ENCODE results near the gene OR8H2.
"Not testable (repeated sequence)": the region's sequence is repeated elsewhere in the genome, so short reads cannot be mapped to it uniquely, and the experiment has no call there.

OR8H2 gene

DNA sequence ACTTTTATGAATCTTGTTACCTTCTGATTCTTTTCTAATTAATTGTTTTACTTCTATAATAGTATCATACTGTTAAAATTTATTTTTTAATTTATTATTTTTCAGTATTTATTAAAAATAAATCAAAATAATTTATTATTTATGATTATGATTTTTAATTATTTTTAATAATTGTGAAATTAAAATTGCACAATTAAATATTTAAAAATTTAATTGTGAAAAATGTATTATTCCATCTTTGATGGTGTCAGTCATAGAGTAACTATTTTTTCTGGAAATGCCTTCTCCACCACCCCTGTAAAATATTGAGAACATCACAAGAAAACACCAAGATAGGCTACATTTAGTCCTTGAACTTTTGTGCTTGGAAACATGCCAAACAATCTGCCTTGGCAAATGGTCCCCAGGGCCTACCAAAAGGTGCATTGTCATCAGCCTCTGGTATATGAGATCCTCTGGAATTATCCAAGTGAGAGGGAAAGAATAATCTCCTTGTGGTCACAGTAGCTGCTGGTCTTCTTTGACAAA is at the start of gene OR8H2:
OR8H2 (plus strand) TSS at position 478 of the 528 bp plus-strand sequence. CDS start 1,356 bp downstream, outside the sequence.
- Histone ChIP-seq H3K4me3 (ENCODE audit: insufficient read depth, low read length, poor library complexity, severe bottlenecking) (no peak within 1 kb of the TSS), H3K27ac (ENCODE audit: low read depth, low read length) (no peak within 1 kb of the TSS), H3K4me2 (ENCODE audit: low read depth, low read length, poor library complexity, severe bottlenecking) (no peak within 1 kb of the TSS), H3K27me3 (ENCODE audit: low read length) (no peaks in the 10 kb centered on the region), H4K20me1 (ENCODE audit: low read depth, low read length) (no peaks in the 10 kb centered on the region), H3F3A (ENCODE audit: insufficient read depth) (no peaks in the 10 kb centered on the region), H3K9me2 (replicated peaks; ENCODE audit: insufficient read depth, low read length) (no peaks in the 10 kb centered on the region), H2AFZ (ENCODE audit: low read depth, low read length, severe bottlenecking) (no peak within 1 kb of the TSS), H3K36me3 (ENCODE audit: low read length) (no peaks in the 10 kb centered on the region), H3K79me2 (ENCODE audit: insufficient read depth, low read length) (no peaks in the 10 kb centered on the region), H3K9ac (ENCODE audit: low read length) (no peak within 1 kb of the TSS), H3K9me3 (ENCODE audit: insufficient read depth, low read length) (no peaks in the 10 kb centered on the region)
- no peak for TF ChIP-seq EZH2phosphoT487 (conservative IDR thresholded peaks at IDR 0.05; ENCODE audit: low read length)
- TF ChIP-seq, protein P1, sequence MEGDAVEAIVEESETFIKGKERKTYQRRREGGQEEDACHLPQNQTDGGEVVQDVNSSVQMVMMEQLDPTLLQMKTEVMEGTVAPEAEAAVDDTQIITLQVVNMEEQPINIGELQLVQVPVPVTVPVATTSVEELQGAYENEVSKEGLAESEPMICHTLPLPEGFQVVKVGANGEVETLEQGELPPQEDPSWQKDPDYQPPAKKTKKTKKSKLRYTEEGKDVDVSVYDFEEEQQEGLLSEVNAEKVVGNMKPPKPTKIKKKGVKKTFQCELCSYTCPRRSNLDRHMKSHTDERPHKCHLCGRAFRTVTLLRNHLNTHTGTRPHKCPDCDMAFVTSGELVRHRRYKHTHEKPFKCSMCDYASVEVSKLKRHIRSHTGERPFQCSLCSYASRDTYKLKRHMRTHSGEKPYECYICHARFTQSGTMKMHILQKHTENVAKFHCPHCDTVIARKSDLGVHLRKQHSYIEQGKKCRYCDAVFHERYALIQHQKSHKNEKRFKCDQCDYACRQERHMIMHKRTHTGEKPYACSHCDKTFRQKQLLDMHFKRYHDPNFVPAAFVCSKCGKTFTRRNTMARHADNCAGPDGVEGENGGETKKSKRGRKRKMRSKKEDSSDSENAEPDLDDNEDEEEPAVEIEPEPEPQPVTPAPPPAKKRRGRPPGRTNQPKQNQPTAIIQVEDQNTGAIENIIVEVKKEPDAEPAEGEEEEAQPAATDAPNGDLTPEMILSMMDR (IDR thresholded peaks at IDR 0.05; ENCODE audit: insufficient read depth, low read length, poor library complexity, severe bottlenecking) = no peak

- not testable (repeated sequence) for H3K4me3 ChIP-seq (ENCODE audit: insufficient read depth, low read length, poor library complexity, severe bottlenecking); H3K9ac ChIP-seq (ENCODE audit: low read length); H3K27me3 ChIP-seq (ENCODE audit: low read length); H4K20me1 ChIP-seq (ENCODE audit: low read depth, low read length); H3K27ac ChIP-seq (ENCODE audit: low read depth, low read length); H3K9me3 ChIP-seq (ENCODE audit: insufficient read depth, low read length); H2AFZ ChIP-seq (ENCODE audit: low read depth, low read length, severe bottlenecking); H3K9me2 ChIP-seq (replicated peaks; ENCODE audit: insufficient read depth, low read length); H3F3A ChIP-seq (ENCODE audit: insufficient read depth); H3K4me2 ChIP-seq (ENCODE audit: low read depth, low read length, poor library complexity, severe bottlenecking); H3K79me2 ChIP-seq (ENCODE audit: insufficient read depth, low read length); H3K36me3 ChIP-seq (ENCODE audit: low read length)
These were observed 47.1 kb upstream of the OR8H2 start for GRCh38 chr11:56056366-56056765.

DNA sequence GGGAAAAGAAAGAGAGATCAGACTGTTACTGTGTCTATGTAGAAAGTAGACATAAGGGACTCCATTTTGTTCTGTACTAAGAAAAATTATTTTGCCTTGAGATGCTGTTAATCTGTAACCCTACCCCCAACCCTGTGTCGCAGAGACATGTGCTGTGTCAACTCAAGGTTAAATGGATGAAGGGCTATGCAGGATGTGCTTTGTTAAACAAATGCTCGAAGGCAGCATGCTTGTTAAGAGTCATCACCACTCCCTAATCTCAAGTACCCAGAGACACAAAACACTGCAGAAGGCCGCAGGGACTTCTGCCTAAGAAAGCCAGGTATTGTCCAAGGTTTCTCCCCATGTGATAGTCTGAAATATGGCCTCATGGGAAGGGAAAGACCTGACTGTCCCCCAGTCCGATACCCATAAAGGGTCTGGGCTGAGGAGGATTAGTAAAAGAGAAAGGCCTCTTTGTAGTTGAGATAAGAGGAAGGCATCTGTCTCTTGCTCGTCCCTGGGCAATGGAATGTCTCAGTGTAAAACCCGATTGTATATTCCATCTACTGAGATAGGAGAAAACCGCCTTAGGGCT is 45.7 kb upstream of the OR8H2 start:
- H2AFZ ChIP-seq (ENCODE audit: low read depth, low read length, severe bottlenecking); H3K27me3 ChIP-seq (ENCODE audit: low read length); H4K20me1 ChIP-seq (ENCODE audit: low read depth, low read length); H3K4me2 ChIP-seq (ENCODE audit: low read depth, low read length, poor library complexity, severe bottlenecking); H3K9me2 ChIP-seq (replicated peaks; ENCODE audit: insufficient read depth, low read length); H3K4me3 ChIP-seq (ENCODE audit: insufficient read depth, low read length, poor library complexity, severe bottlenecking); H3K9me3 ChIP-seq (ENCODE audit: insufficient read depth, low read length); H3K79me2 ChIP-seq (ENCODE audit: insufficient read depth, low read length); H3K36me3 ChIP-seq (ENCODE audit: low read length); H3K27ac ChIP-seq (ENCODE audit: low read depth, low read length); H3F3A ChIP-seq (ENCODE audit: insufficient read depth); H3K9ac ChIP-seq (ENCODE audit: low read length): not testable (repeated sequence)

DNA sequence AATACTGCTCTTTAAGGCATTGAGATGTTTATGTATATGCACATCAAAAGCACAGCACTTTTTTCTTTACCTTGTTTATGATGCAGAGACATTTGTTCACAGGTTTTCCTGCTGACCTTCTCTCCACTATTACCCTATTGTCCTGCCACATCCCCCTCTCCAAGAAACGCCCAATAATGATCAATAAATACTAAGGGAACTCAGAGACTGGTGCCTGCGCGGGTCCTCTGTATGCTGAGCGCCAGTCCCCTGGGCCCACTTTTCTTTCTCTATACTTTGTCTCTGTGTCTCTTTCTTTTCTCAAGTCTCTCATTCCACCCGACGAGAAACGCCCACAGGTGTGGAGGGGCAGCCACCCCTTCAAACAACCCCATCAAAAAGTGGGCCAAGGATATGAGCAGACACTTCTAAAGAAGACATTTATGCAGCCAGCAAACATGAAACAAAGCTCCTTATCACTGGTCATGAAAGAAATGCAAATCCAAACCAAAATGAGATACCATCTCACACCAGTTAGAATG is 45.2 kb upstream of the OR8H2 start:
- not testable (repeated sequence) for H3K4me2 ChIP-seq (ENCODE audit: low read depth, low read length, poor library complexity, severe bottlenecking); H3K9me3 ChIP-seq (ENCODE audit: insufficient read depth, low read length); H3F3A ChIP-seq (ENCODE audit: insufficient read depth); H3K79me2 ChIP-seq (ENCODE audit: insufficient read depth, low read length); H2AFZ ChIP-seq (ENCODE audit: low read depth, low read length, severe bottlenecking); H3K9me2 ChIP-seq (replicated peaks; ENCODE audit: insufficient read depth, low read length); H3K27ac ChIP-seq (ENCODE audit: low read depth, low read length); H3K9ac ChIP-seq (ENCODE audit: low read length); H3K36me3 ChIP-seq (ENCODE audit: low read length); H4K20me1 ChIP-seq (ENCODE audit: low read depth, low read length); H3K4me3 ChIP-seq (ENCODE audit: insufficient read depth, low read length, poor library complexity, severe bottlenecking); H3K27me3 ChIP-seq (ENCODE audit: low read length)

DNA sequence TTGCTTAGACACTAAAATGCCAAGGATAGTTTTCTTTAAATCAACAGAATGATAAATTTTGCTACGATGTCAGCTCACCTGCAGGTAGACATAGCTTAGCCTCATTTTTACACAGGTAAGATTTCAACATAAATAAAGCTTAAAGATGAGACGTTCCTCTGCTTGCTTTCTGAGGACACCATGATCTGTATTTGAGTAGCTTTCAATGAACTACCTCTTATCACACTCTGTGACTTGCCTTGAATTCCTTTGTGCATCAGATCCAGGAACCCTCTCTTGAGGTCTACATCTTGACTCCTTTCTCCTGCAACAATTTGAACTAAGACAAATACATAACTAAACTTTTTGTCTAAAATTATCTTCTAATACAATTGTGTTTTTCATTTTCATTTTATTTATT is 36.5 kb upstream of the OR8H2 start:
- H3K4me2 ChIP-seq (ENCODE audit: low read depth, low read length, poor library complexity, severe bottlenecking) = no peak overlapping the region
- H3K36me3 ChIP-seq (ENCODE audit: low read length) = no peaks in the 10 kb centered on the region
- no peak overlapping the region for H3K27ac ChIP-seq (ENCODE audit: low read depth, low read length)

More for the DNA sequence above, 36.5 kb upstream of the OR8H2 start:
- H4K20me1 ChIP-seq (ENCODE audit: low read depth, low read length) = no peaks in the 10 kb centered on the region
- TF ChIP-seq, protein P1 (IDR thresholded peaks at IDR 0.05; ENCODE audit: insufficient read depth, low read length, poor library complexity, severe bottlenecking) = no peak
- TF ChIP-seq EZH2phosphoT487 (conservative IDR thresholded peaks at IDR 0.05; ENCODE audit: low read length) = no peak
- H2AFZ ChIP-seq (ENCODE audit: low read depth, low read length, severe bottlenecking) = no peak overlapping the region
- no peaks in the 10 kb centered on the region for H3K9me3 ChIP-seq (ENCODE audit: insufficient read depth, low read length)
- no peak overlapping the region for H3K9ac ChIP-seq (ENCODE audit: low read length)
- no peaks in the 10 kb centered on the region for H3K9me2 ChIP-seq (replicated peaks; ENCODE audit: insufficient read depth, low read length)
- no peak overlapping the region for H3K4me3 ChIP-seq (ENCODE audit: insufficient read depth, low read length, poor library complexity, severe bottlenecking)
- no peaks in the 10 kb centered on the region for H3F3A ChIP-seq (ENCODE audit: insufficient read depth)
- H3K27me3 ChIP-seq (ENCODE audit: low read length) = no peaks in the 10 kb centered on the region
- no peaks in the 10 kb centered on the region for H3K79me2 ChIP-seq (ENCODE audit: insufficient read depth, low read length)

Data from SU-DHL-6 (cell line).